Esophagus (tissue), 2 donors: ENCODE results near the gene NFRKB. TPM values are rescaled to one million over a fixed set of nuclear protein-coding genes. Genes with fewer than 3 reads are reported as not detected.

Source experiments
- H3K27ac ChIP-seq, 2 donors: one replicate each; pipeline ENCODE4 v1.5.1; 2013; ENCODE audit warnings: low read depth in 2 of 2, mild to moderate bottlenecking in 2 of 2, inconsistent platforms in 1 of 2, low read length in 1 of 2, moderate library complexity in 1 of 2
- H3K27me3 ChIP-seq, 2 donors: one replicate each; pipeline ENCODE4 v1.6.1; 2013; ENCODE audit warnings: low read length in 2 of 2, control low read depth in 1 of 2, mild to moderate bottlenecking in 1 of 2; ENCODE audit not compliant: insufficient read depth in 2 of 2, control insufficient read depth in 1 of 2
- H3K36me3 ChIP-seq, 2 donors: one replicate each; pipeline ENCODE4 v1.6.1; 2013; ENCODE audit warnings: low read length in 1 of 2; ENCODE audit not compliant: control insufficient read depth in 2 of 2, insufficient read depth in 2 of 2
- H3K4me1 ChIP-seq, 2 donors: one replicate each; pipeline ENCODE4 v1.6.1; 2013; ENCODE audit warnings: low read length in 1 of 2; ENCODE audit not compliant: control insufficient read depth in 2 of 2, insufficient read depth in 2 of 2
- H3K4me3 ChIP-seq, 2 donors: one replicate each; pipeline ENCODE4 v1.5.1; 2013; ENCODE audit warnings: low read length in 2 of 2, mild to moderate bottlenecking in 2 of 2, low read depth in 1 of 2, moderate library complexity in 1 of 2
- H3K9me3 ChIP-seq, 2 donors: one replicate each; pipeline ENCODE4 v1.6.1; 2013; ENCODE audit warnings: mild to moderate bottlenecking in 2 of 2, low read depth in 1 of 2, low read length in 1 of 2, moderate library complexity in 1 of 2; ENCODE audit not compliant: control insufficient read depth in 2 of 2, insufficient read depth in 1 of 2
- WGBS, 2 donors: extraction: QIAGEN DNeasy Blood & Tissue Kit; methylation state at CpG; one replicate each; pipeline ENCODE4 v1.1.7; 2013; 5-methylcytosine and 5-hydroxymethylcytosine counted together
- polyA plus RNA-seq, 2 donors: library from polyadenylated mRNA; stranded (reverse); fragments of 200-250 nt; gene quantifications; one replicate each; pipeline ENCODE4 v1.2.3, GENCODE V29; 2013
- donor health status: healthy with polysubstance abuse.
- donor health status: Bipolar disorder and iron deficiency.

Gene NFRKB
- polyA plus RNA-seq, 2 donors = 7.1 to 8.6 TPM

DNA sequence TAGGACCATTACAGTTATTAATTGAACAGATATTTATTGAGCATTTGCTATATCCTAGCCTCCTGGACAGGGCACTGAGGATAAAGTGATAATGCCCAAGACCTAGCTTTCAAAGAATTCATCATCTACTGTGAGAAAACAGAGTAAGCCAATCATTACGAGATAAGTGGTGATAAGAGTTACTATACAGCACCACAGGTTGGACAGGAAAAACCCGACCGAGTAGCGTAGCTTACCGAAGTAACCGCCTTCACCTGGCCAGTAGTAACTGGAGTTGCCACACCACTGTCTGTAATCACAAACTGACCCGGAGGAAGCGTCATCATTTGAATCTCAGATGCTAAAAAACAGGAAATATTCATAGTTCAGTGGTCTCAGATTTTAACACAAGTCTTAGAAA lies 10.0 kb upstream of the NFRKB start:
- WGBS, 2 donors = 91 to 94% methylated on average over 8 of the region's 8 CpGs
- peaks cover 11 to 15% of the 10 kb centered on the region in 2 donors for H3K36me3 ChIP-seq

DNA sequence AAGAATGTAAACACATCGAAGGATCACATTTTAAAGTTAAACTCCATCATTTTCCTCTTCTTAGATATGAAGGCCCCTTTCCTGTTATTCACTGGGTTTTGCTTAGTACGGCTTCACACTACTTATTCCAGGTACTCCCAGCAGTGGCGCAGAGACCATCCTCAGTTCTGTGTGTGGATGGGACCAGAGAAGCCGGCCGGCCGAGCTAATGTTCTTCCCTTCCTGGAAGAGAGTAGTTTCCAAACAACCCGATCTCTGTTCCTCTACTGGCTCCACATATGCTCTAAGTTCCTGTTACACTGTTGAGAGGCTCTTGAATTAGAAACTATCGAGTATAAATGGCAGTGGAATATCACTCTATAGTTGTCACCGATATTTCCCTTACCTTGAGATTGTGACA lies 684 bp upstream of the NFRKB start:
- Histone ChIP-seq H3K4me3 (peak overlapping the region; percentile 82 to 98), H3K4me1 (no peaks in the 10 kb centered on the region), H3K36me3 (peaks cover 0 to 4% of the 10 kb centered on the region in 2 donors), H3K27ac (peak overlapping the region; percentile 66 to 75), H3K27me3 (no peaks in the 10 kb centered on the region), H3K9me3 (no peaks in the 10 kb centered on the region)
- WGBS, 2 donors = 58 to 60% methylated on average over 9 of the region's 9 CpGs

More for the DNA sequence above, 10.0 kb upstream of the NFRKB start:
- Histone ChIP-seq H3K27me3 (no peaks in the 10 kb centered on the region), H3K9me3 (no peaks in the 10 kb centered on the region), H3K4me3 (no peak overlapping the region), H3K27ac (no peak overlapping the region), H3K4me1 (no peaks in the 10 kb centered on the region)

DNA sequence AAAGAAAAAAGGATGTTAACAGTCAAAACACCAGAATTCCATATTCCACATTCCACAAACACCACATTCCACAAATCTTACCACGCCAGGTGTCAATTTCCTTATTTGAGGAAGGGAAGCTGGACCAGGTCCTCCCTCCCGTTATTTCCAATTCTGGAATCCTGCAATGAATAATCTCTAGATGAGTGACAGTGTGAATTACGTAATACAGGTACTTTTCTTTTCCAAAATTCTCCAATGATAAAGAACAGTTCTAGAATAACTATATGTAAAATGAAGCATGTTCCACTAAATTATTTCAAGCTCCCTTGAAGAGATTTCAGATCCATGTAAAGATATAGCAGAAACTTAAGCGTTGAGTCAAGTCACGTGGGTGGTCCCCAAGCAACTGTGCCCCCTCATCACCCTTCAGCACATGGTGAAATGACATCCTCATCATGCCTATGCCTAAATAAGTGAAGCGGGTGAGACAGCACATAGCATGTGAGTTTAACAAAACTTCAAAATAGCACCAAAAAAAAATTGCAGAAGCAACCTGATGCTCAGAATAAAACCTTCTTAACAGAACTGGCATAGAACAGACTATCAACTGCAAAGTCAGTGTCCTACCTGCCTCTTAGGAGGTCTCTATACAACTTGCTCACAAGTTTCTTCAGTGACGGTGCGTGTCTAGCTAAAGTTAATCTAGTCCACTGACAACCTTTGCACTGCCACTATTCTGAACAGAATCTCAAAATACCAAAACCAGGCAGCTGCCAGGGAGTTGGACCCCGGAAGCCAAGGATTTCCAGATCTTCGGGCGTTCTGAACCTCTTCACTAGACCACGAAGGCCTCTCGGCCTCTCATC lies 876 bp downstream of the NFRKB start:
- no peaks in the 10 kb centered on the region for H3K27me3 ChIP-seq
- peak overlapping the region; percentile 84 to 88 for H3K27ac ChIP-seq
- H3K4me1 ChIP-seq = no peaks in the 10 kb centered on the region
- no peaks in the 10 kb centered on the region for H3K9me3 ChIP-seq
- 15 to 19% methylated on average over 13 of the region's 13 CpGs for WGBS, 2 donors
- H3K36me3 ChIP-seq = peaks cover 0 to 9% of the 10 kb centered on the region in 2 donors
- peak overlapping the region; percentile 82 to 98 for H3K4me3 ChIP-seq

DNA sequence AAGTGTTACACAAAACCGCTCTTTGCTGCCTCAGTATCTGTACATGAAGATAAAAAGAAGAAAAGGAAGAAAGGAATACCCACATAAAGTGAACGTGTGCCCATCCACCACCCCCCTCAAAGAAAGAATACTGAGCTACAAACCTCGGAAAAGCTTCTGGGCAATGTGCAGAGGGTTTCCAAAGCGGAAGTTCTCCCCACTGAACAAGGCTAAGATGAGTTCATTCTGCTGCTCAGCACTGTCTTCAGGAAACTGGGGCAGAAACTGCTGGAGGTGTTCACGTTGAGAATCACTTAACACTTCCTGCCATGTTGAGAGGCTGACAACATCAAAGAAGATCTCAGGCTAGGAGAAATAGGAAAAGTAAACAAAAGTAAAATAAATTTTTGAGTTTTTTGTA lies 6.9 kb downstream of the NFRKB start:
- H3K4me3 ChIP-seq = no peak overlapping the region
- no peaks in the 10 kb centered on the region for H3K27me3 ChIP-seq
- 77 to 86% methylated on average over 5 of the region's 5 CpGs for WGBS, 2 donors
- peaks cover 29 to 31% of the 10 kb centered on the region in 2 donors for H3K36me3 ChIP-seq
- H3K27ac ChIP-seq = no peak overlapping the region
- no peaks in the 10 kb centered on the region for H3K9me3 ChIP-seq
- no peaks in the 10 kb centered on the region for H3K4me1 ChIP-seq

DNA sequence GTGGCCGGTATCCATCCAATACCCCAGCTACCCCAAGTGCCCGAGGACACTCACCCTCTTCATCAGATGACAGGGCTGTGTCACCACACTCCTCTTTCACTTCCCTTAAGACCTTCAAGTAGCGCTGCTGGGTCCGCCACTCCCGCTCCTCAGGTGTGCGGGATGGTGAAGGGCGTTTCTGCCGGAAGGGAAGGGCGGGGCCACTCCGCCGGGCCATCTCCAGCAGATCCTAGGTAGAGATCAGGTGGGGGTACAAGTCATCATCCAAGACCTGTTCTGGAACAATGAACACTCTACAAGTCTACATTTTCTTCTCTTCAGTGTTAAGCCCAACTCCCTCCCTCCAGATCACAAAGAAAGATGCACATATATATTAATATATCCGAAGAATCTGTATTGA lies 10.0 kb downstream of the NFRKB start:
- no peaks in the 10 kb centered on the region for H3K4me1 ChIP-seq
- peaks cover 35 to 38% of the 10 kb centered on the region in 2 donors for H3K36me3 ChIP-seq
- no peak overlapping the region for H3K4me3 ChIP-seq
- no peak overlapping the region for H3K27ac ChIP-seq
- no peaks in the 10 kb centered on the region for H3K9me3 ChIP-seq
- H3K27me3 ChIP-seq = no peaks in the 10 kb centered on the region
- whole genome bisulfite sequencing, 2 donors = 95 to 97% methylated on average over 12 of the region's 12 CpGs

DNA sequence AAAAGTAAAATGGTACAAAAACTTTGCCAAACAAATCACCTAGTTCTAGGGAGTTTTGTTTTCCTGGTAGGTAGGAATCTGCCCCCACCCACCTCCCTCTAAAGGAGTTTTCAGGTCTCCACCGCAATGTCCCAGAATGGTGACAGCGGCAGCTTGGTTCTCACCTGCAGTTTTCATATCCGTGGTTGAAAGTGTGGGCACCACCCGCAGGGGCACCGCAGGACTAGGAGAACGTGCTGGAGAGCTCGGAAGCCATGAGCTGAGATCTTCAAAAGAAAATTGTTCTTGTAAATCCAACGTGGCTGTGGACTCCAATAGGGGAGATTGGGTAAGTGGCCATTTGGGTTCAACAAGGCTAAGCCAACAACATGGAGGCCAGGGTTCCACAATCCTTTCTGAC lies 10.8 kb downstream of the NFRKB start:
- H3K27me3 ChIP-seq = no peaks in the 10 kb centered on the region
- 94 to 95% methylated on average over 8 of the region's 8 CpGs for WGBS, 2 donors
- H3K36me3 ChIP-seq = peaks cover 35 to 43% of the 10 kb centered on the region in 2 donors

DNA sequence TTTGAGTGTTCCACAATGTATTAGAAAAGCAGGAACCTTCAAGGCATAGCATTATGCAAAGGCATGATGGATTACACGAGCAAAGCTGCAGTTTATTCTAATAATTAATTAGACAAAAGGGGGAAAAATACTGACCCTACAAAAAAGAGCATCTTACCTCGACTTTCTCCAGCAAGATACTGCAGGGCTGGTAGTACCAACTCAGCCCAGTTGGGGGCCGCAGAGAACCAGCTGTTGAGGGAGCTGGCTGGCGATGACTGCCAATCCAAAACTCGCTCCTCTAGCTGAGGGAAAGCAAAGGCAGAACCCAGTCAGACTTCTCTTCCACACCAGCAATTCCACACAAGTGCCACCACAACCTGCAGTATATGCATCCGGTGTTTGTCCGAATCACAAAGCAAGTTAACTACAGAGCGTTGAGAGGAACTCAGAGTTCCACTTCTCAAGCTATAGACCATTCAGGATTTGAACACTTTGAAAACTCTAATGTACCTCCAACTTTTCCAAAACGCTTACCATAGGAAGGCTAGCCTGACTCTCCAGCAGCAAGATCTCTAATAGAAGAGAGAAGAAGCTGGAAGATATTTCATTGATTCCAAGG lies 13.7 kb downstream of the NFRKB start:
- Histone ChIP-seq H3K4me1 (no peaks in the 10 kb centered on the region), H3K4me3 (no peak overlapping the region), H3K27ac (no peak overlapping the region), H3K36me3 (peaks cover 31 to 56% of the 10 kb centered on the region in 2 donors), H3K27me3 (no peaks in the 10 kb centered on the region), H3K9me3 (no peaks in the 10 kb centered on the region)
- 71 to 73% methylated on average over 9 of the region's 9 CpGs for WGBS, 2 donors

More for the DNA sequence above, 10.8 kb downstream of the NFRKB start:
- Histone ChIP-seq H3K9me3 (no peaks in the 10 kb centered on the region), H3K4me3 (no peak overlapping the region), H3K4me1 (no peaks in the 10 kb centered on the region), H3K27ac (no peak overlapping the region)

DNA sequence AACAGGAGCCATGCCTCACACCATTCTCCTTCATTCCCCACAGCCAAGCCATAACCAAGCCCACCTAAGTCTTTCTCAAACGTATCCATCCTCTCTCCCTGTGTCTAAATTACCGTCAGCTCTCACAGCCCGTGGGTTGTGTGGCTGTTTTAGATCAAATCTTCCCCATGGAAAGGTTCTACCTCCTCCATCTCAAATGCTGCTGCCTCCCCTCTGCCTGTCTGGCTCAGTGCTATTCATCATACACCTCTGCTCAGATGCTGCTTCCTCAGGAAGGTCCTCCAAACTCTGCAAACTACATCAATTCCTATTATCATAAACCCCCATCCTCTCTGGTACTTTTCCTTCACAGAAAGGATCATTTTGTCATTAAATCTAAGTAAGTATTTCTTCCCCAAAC lies 15.1 kb downstream of the NFRKB start:
- no peak overlapping the region for H3K4me3 ChIP-seq
- H3K36me3 ChIP-seq = peaks cover 30 to 57% of the 10 kb centered on the region in 2 donors
- H3K27me3 ChIP-seq = no peaks in the 10 kb centered on the region
- H3K27ac ChIP-seq = no peak overlapping the region
- WGBS, 2 donors = 91 to 92% methylated on average over 3 of the region's 3 CpGs
- H3K9me3 ChIP-seq = no peaks in the 10 kb centered on the region
- H3K4me1 ChIP-seq = no peaks in the 10 kb centered on the region

DNA sequence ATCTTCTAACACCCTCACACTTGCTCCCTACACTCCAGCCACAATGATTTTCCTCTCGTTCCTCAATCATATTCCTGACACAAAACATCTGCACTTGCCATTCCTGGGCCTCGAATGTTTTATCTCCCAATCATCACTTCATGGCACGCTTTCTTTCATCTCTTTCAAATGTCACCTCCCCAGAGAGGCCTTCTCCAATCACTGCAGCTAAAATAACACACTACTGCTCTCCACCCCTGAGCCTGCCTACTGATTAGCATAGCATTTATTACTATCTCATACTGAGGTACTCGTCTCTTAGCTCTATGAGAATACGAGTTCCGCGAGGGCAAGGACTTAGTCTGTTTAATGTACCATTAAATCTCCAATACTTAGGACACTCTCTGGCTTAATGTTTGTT lies 23.5 kb downstream of the NFRKB start:
- no peaks in the 10 kb centered on the region for H3K27me3 ChIP-seq
- H3K9me3 ChIP-seq = no peaks in the 10 kb centered on the region
- H3K36me3 ChIP-seq = peaks cover 18 to 46% of the 10 kb centered on the region in 2 donors
- no peak overlapping the region for H3K27ac ChIP-seq
- no peaks in the 10 kb centered on the region for H3K4me1 ChIP-seq
- no peak overlapping the region for H3K4me3 ChIP-seq
- WGBS, 2 donors = 83 to 87% methylated on average over 7 of the region's 7 CpGs
